Effector memory CD8-positive, alpha-beta T cell (primary cell): ENCODE results near the gene RPS6KA5.
"Not testable (repeated sequence)": the region's sequence is repeated elsewhere in the genome, so short reads cannot be mapped to it uniquely, and the experiment has no call there.

Experiments
- ATAC-seq: fragments of 150-1000 bp; cut with Tn5 transposase; replicated peaks from 2 replicates; pipeline ENCODE4 v1.10.0; 2021; ENCODE audit warnings: mild to moderate bottlenecking, moderate library complexity
- DNase-seq, 3 experiments: peaks; one replicate each; pipeline ENCODE4 v3.0.0; 2021
- H3K27ac Mint-ChIP-seq, 2 donors: one replicate each; pipeline ENCODE4 v1.8.0; 2022; ENCODE audit warnings: mild to moderate bottlenecking in 2 of 2, mixed read lengths in 2 of 2, moderate library complexity in 2 of 2
- H3K27me3 Mint-ChIP-seq, 2 donors: one replicate each; pipeline ENCODE4 v1.8.0; 2022; ENCODE audit warnings: mixed read lengths in 2 of 2
- H3K36me3 Mint-ChIP-seq: one replicate; pipeline ENCODE4 v1.8.0; 2022; ENCODE audit warnings: mild to moderate bottlenecking, moderate library complexity, mixed read lengths; ENCODE audit not compliant: insufficient read depth
- H3K4me1 Mint-ChIP-seq, 2 donors: one replicate each; pipeline ENCODE4 v1.8.0; 2022; ENCODE audit warnings: low read depth in 2 of 2, mixed read lengths in 2 of 2
- H3K4me3 Mint-ChIP-seq, 2 donors: one replicate each; pipeline ENCODE4 v1.8.0; 2022; ENCODE audit warnings: mild to moderate bottlenecking in 2 of 2, mixed read lengths in 2 of 2, moderate library complexity in 2 of 2
- H3K9me3 Mint-ChIP-seq, 2 donors: one replicate each; pipeline ENCODE4 v1.8.0; 2022; ENCODE audit warnings: mixed read lengths in 2 of 2

The RPS6KA5 gene

GRCh38 chr14:90960818-90961217 lies 99.6 kb downstream of the RPS6KA5 start:
- peaks cover 9% of the 10 kb centered on the region for H3K36me3 Mint-ChIP-seq
- ATAC-seq (no peak), DNase-seq (no peak)
- peaks cover 1 to 14% of the 10 kb centered on the region in 2 donors for H3K9me3 Mint-ChIP-seq
- H3K27me3 Mint-ChIP-seq: no peaks in the 10 kb centered on the region
- H3K4me3 Mint-ChIP-seq: no peak overlapping the region
- H3K4me1 Mint-ChIP-seq: peaks cover 0 to 7% of the 10 kb centered on the region in 2 donors
- H3K27ac Mint-ChIP-seq: no peak overlapping the region

- no peaks in the 10 kb centered on the region for H3K4me1 Mint-ChIP-seq
These were observed 101.1 kb downstream of the RPS6KA5 start for GRCh38 chr14:90959344-90959743.

GRCh38 chr14:90956273-90956672 lies 104.2 kb downstream of the RPS6KA5 start:
- H3K36me3 Mint-ChIP-seq: peaks cover 6% of the 10 kb centered on the region
- ATAC-seq (no peak), DNase-seq (no peak)
- H3K4me3 Mint-ChIP-seq: no peak overlapping the region
- H3K27ac Mint-ChIP-seq: no peak overlapping the region
- peaks cover 5 to 25% of the 10 kb centered on the region in 2 donors for H3K9me3 Mint-ChIP-seq
- no peaks in the 10 kb centered on the region for H3K4me1 Mint-ChIP-seq
- no peaks in the 10 kb centered on the region for H3K27me3 Mint-ChIP-seq

More at GRCh38 chr14:90959344-90959743, 101.1 kb downstream of the RPS6KA5 start:
- DNase-seq: no peak
- peaks cover 11% of the 10 kb centered on the region for H3K36me3 Mint-ChIP-seq
- H3K27me3 Mint-ChIP-seq: no peaks in the 10 kb centered on the region
- no peak overlapping the region for H3K27ac Mint-ChIP-seq
- peaks cover 3 to 19% of the 10 kb centered on the region in 2 donors for H3K9me3 Mint-ChIP-seq
- ATAC-seq: no peak
- H3K4me3 Mint-ChIP-seq: no peak overlapping the region

GRCh38 chr14:90953643-90954042 lies 106.8 kb downstream of the RPS6KA5 start:
- ATAC-seq, H3K36me3 Mint-ChIP-seq, H3K27me3 Mint-ChIP-seq, H3K27ac Mint-ChIP-seq, H3K4me3 Mint-ChIP-seq, DNase-seq, H3K4me1 Mint-ChIP-seq: not testable (repeated sequence)
- peaks cover 5 to 25% of the 10 kb centered on the region in 2 donors for H3K9me3 Mint-ChIP-seq

- Mint-ChIP-seq H3K4me1 (no peaks in the 10 kb centered on the region), H3K4me3 (no peak overlapping the region), H3K36me3 (peaks cover 6% of the 10 kb centered on the region), H3K27ac (no peak overlapping the region), H3K27me3 (no peaks in the 10 kb centered on the region), H3K9me3 (peaks cover 5 to 19% of the 10 kb centered on the region in 2 donors)
- no peak for DNase-seq
- no peak for ATAC-seq
These were observed 117.1 kb downstream of the RPS6KA5 start for GRCh38 chr14:90943367-90943766.

- H3K4me1 Mint-ChIP-seq: no peaks in the 10 kb centered on the region
- DNase-seq: no peak
- H3K27me3 Mint-ChIP-seq: no peaks in the 10 kb centered on the region
- ATAC-seq: no peak
- peaks cover 6% of the 10 kb centered on the region for H3K36me3 Mint-ChIP-seq
- no peak overlapping the region for H3K27ac Mint-ChIP-seq
- H3K9me3 Mint-ChIP-seq: peaks cover 5 to 19% of the 10 kb centered on the region in 2 donors
- no peak overlapping the region for H3K4me3 Mint-ChIP-seq
These were observed 117.9 kb downstream of the RPS6KA5 start for GRCh38 chr14:90942511-90942910.

GRCh38 chr14:90941706-90942105 lies 118.7 kb downstream of the RPS6KA5 start:
- H3K27me3 Mint-ChIP-seq: no peaks in the 10 kb centered on the region
- DNase-seq: no peak
- no peak for ATAC-seq
- peaks cover 5 to 19% of the 10 kb centered on the region in 2 donors for H3K9me3 Mint-ChIP-seq
- H3K4me1 Mint-ChIP-seq: no peaks in the 10 kb centered on the region
- peaks cover 6% of the 10 kb centered on the region for H3K36me3 Mint-ChIP-seq
- H3K4me3 Mint-ChIP-seq: no peak overlapping the region
- no peak overlapping the region for H3K27ac Mint-ChIP-seq

GRCh38 chr14:90940318-90940962 lies 120.0 kb downstream of the RPS6KA5 start:
- DNase-seq: no peak
- no peaks in the 10 kb centered on the region for H3K27me3 Mint-ChIP-seq
- H3K9me3 Mint-ChIP-seq: peaks cover 5 to 19% of the 10 kb centered on the region in 2 donors
- no peak overlapping the region for H3K4me3 Mint-ChIP-seq
- H3K4me1 Mint-ChIP-seq: no peaks in the 10 kb centered on the region
- ATAC-seq: no peak
- peaks cover 6% of the 10 kb centered on the region for H3K36me3 Mint-ChIP-seq
- H3K27ac Mint-ChIP-seq: no peak overlapping the region

- peaks cover 5 to 19% of the 10 kb centered on the region in 2 donors for H3K9me3 Mint-ChIP-seq
- not testable (repeated sequence) for H3K27me3 Mint-ChIP-seq, H3K4me1 Mint-ChIP-seq, H3K36me3 Mint-ChIP-seq, H3K4me3 Mint-ChIP-seq, H3K27ac Mint-ChIP-seq, ATAC-seq, DNase-seq
These were observed 121.1 kb downstream of the RPS6KA5 start for GRCh38 chr14:90939252-90939795.

GRCh38 chr14:90938615-90939014 lies 121.8 kb downstream of the RPS6KA5 start:
- DNase-seq: no peak
- Mint-ChIP-seq H3K4me3 (no peak overlapping the region), H3K27ac (no peak overlapping the region), H3K4me1 (no peaks in the 10 kb centered on the region), H3K36me3 (peaks cover 2% of the 10 kb centered on the region), H3K9me3 (peaks cover 5 to 19% of the 10 kb centered on the region in 2 donors), H3K27me3 (no peaks in the 10 kb centered on the region)
- ATAC-seq: no peak

GRCh38 chr14:90936757-90937440 lies 123.5 kb downstream of the RPS6KA5 start:
- Mint-ChIP-seq H3K4me1 (no peaks in the 10 kb centered on the region), H3K4me3 (no peak overlapping the region), H3K27me3 (no peaks in the 10 kb centered on the region), H3K36me3 (no peaks in the 10 kb centered on the region), H3K27ac (no peak overlapping the region), H3K9me3 (peaks cover 5 to 19% of the 10 kb centered on the region in 2 donors)
- DNase-seq (no peak), ATAC-seq (no peak)

GRCh38 chr14:90924621-90925340 lies 135.7 kb downstream of the RPS6KA5 start:
- ATAC-seq (no peak), DNase-seq (no peak)
- Mint-ChIP-seq H3K4me1 (no peaks in the 10 kb centered on the region), H3K36me3 (peaks cover 3% of the 10 kb centered on the region), H3K27me3 (no peaks in the 10 kb centered on the region), H3K4me3 (no peak overlapping the region), H3K9me3 (no peaks in the 10 kb centered on the region), H3K27ac (no peak overlapping the region)

- peaks cover 11% of the 10 kb centered on the region for H3K36me3 Mint-ChIP-seq
These were observed 138.3 kb downstream of the RPS6KA5 start for GRCh38 chr14:90922141-90922540.

More at GRCh38 chr14:90922141-90922540, 138.3 kb downstream of the RPS6KA5 start:
- no peaks in the 10 kb centered on the region for H3K9me3 Mint-ChIP-seq
- no peak overlapping the region for H3K4me3 Mint-ChIP-seq
- ATAC-seq: no peak
- no peaks in the 10 kb centered on the region for H3K27me3 Mint-ChIP-seq
- H3K27ac Mint-ChIP-seq: no peak overlapping the region
- no peaks in the 10 kb centered on the region for H3K4me1 Mint-ChIP-seq
- no peak for DNase-seq
